HCT116 (cell line): ENCODE results near the gene DHRS9.

Source experiments
- CBX3 ChIP-seq: IDR thresholded peaks from 2 replicates; pipeline ENCODE4 v1.6.1; 2012; ENCODE audit warnings: low read depth
- CEBPB ChIP-seq: IDR thresholded peaks from 2 replicates; pipeline ENCODE4 v1.6.1; 2012; ENCODE audit warnings: low read depth
- CTCF ChIP-seq, 3 experiments: fragments of 200-600 bp in 1 of 3; sonication (generic) in 1 of 3; IDR thresholded peaks in 2 of 3; conservative IDR thresholded peaks in 1 of 3; 2 replicates each; pipeline ENCODE4 v1.5.1; 2012 to 2017; ENCODE audit warnings: low read depth in 2 of 3, low read length in 2 of 3, antibody characterized with exemption in 1 of 3, borderline replicate concordance in 1 of 3, control low read depth in 1 of 3, mild to moderate bottlenecking in 1 of 3, mixed read lengths in 1 of 3, mixed run types in 1 of 3, moderate library complexity in 1 of 3; ENCODE audit not compliant: insufficient read depth in 1 of 3
- EZH2 ChIP-seq: fragments of 200-600 bp; sonication (generic); IDR thresholded peaks from 2 replicates; pipeline ENCODE4 v1.6.1; 2017; ENCODE audit warnings: antibody characterized with exemption, mixed run types
- EZH2phosphoT487 ChIP-seq: fragments of 200-600 bp; IDR thresholded peaks from 2 replicates; pipeline ENCODE4 v1.6.1; 2018; ENCODE audit warnings: antibody characterized with exemption, borderline replicate concordance
- MAX ChIP-seq: IDR thresholded peaks from 2 replicates; pipeline ENCODE4 v1.6.1; 2012
- POLR2A ChIP-seq: IDR thresholded peaks from 2 replicates; pipeline ENCODE4 v1.7.0; 2011; ENCODE audit warnings: borderline replicate concordance; ENCODE audit not compliant: insufficient read depth, insufficient read length; ENCODE audit errors: extremely low read depth
- POLR2AphosphoS5 ChIP-seq: IDR thresholded peaks from 2 replicates; pipeline ENCODE4 v1.6.1; 2011; ENCODE audit warnings: mild to moderate bottlenecking, low read depth, low read length, moderate library complexity
- RAD21 ChIP-seq: IDR thresholded peaks from 2 replicates; pipeline ENCODE4 v1.6.1; 2012; ENCODE audit warnings: low read depth, mild to moderate bottlenecking
- REST ChIP-seq: IDR thresholded peaks from 2 replicates; pipeline ENCODE4 v1.6.1; 2012; ENCODE audit warnings: low read depth
- SIN3A ChIP-seq: IDR thresholded peaks from 2 replicates; pipeline ENCODE4 v1.6.1; 2012; ENCODE audit warnings: low read depth
- SP1 ChIP-seq: IDR thresholded peaks from 2 replicates; pipeline ENCODE4 v1.6.1; 2012; ENCODE audit warnings: low read depth
- YY1 ChIP-seq: IDR thresholded peaks from 2 replicates; pipeline ENCODE4 v1.6.1; 2011; ENCODE audit warnings: low read length, low read depth, moderate library complexity, mild to moderate bottlenecking; ENCODE audit not compliant: insufficient replicate concordance; ENCODE audit errors: extremely low read depth
- ZNF274 ChIP-seq: fragments of 200-500 bp; sonication (Bioruptor generic); IDR thresholded peaks from 2 replicates; pipeline ENCODE4 v1.6.1; 2014; ENCODE audit warnings: mild to moderate bottlenecking, low read depth, low read length, inconsistent platforms

GRCh38 chr2:169073963-169074751 lies 4.8 kb downstream of the DHRS9 start:
- TF ChIP-seq CTCF (IDR thresholded peaks at IDR 0.05 in 2 of 3, conservative IDR thresholded peaks at IDR 0.05 in 1 of 3; ENCODE audit: borderline replicate concordance in 1 of 3, insufficient read depth in 1 of 3, low read depth in 2 of 3, low read length in 2 of 3): no peak
- no peak for TF ChIP-seq REST
- TF ChIP-seq POLR2A: no peak
- no peak for TF ChIP-seq EZH2
- no peak for TF ChIP-seq POLR2AphosphoS5
- no peak for TF ChIP-seq SP1
- TF ChIP-seq ZNF274: no peak
- TF ChIP-seq RAD21: no peak
- no peak for TF ChIP-seq SIN3A
- no peak for TF ChIP-seq MAX
- TF ChIP-seq YY1: no peak
- no peak for TF ChIP-seq EZH2phosphoT487
- TF ChIP-seq CEBPB: no peak
- TF ChIP-seq CBX3: no peak
